ENCODE results near the gene RPS6KB2.

Gene RPS6KB2

GRCh38 chr11:67404515-67405195 lies 23.6 kb upstream of the RPS6KB2 start:
- peak overlapping the region; percentile 97 for H3K27ac Mint-ChIP-seq
- no peaks in the 10 kb centered on the region for H3K27me3 Mint-ChIP-seq
- peaks cover 76% of the 10 kb centered on the region for H3K4me1 Mint-ChIP-seq (ENCODE audit: low read depth)
- peaks cover 18% of the 10 kb centered on the region for H3K36me3 Mint-ChIP-seq (ENCODE audit: low read depth)
- peak overlapping the region; percentile 98 for H3K4me3 Mint-ChIP-seq
- no peaks in the 10 kb centered on the region for H3K9me3 Mint-ChIP-seq

- peak overlapping the region; percentile 98 for H3K4me3 Mint-ChIP-seq
- H3K36me3 Mint-ChIP-seq (ENCODE audit: low read depth) = peaks cover 17% of the 10 kb centered on the region
- H3K27me3 Mint-ChIP-seq = no peaks in the 10 kb centered on the region
- peak overlapping the region; percentile 97 for H3K27ac Mint-ChIP-seq
- no peaks in the 10 kb centered on the region for H3K9me3 Mint-ChIP-seq
- H3K4me1 Mint-ChIP-seq (ENCODE audit: low read depth) = peaks cover 77% of the 10 kb centered on the region
These were observed 23.1 kb upstream of the RPS6KB2 start for GRCh38 chr11:67405196-67405567.

- Mint-ChIP-seq H3K4me3 (peak overlapping the region; percentile 98), H3K27me3 (no peaks in the 10 kb centered on the region), H3K36me3 (ENCODE audit: low read depth) (peaks cover 12% of the 10 kb centered on the region), H3K9me3 (no peaks in the 10 kb centered on the region), H3K27ac (peak overlapping the region; percentile 97), H3K4me1 (ENCODE audit: low read depth) (peaks cover 77% of the 10 kb centered on the region)
These were observed 22.5 kb upstream of the RPS6KB2 start for GRCh38 chr11:67405688-67406339.

- H3K4me3 Mint-ChIP-seq = peak overlapping the region; percentile 98
- no peaks in the 10 kb centered on the region for H3K27me3 Mint-ChIP-seq
- peak overlapping the region; percentile 97 for H3K27ac Mint-ChIP-seq
- no peaks in the 10 kb centered on the region for H3K9me3 Mint-ChIP-seq
- peaks cover 84% of the 10 kb centered on the region for H3K4me1 Mint-ChIP-seq (ENCODE audit: low read depth)
- H3K36me3 Mint-ChIP-seq (ENCODE audit: low read depth) = peaks cover 12% of the 10 kb centered on the region
These were observed 21.8 kb upstream of the RPS6KB2 start for GRCh38 chr11:67406420-67406968.

- H3K9me3 Mint-ChIP-seq = no peaks in the 10 kb centered on the region
- peaks cover 88% of the 10 kb centered on the region for H3K4me1 Mint-ChIP-seq (ENCODE audit: low read depth)
- H3K27me3 Mint-ChIP-seq = no peaks in the 10 kb centered on the region
- H3K4me3 Mint-ChIP-seq = peak overlapping the region; percentile 98
- H3K27ac Mint-ChIP-seq = peak overlapping the region; percentile 97
- peaks cover 12% of the 10 kb centered on the region for H3K36me3 Mint-ChIP-seq (ENCODE audit: low read depth)
These were observed 21.2 kb upstream of the RPS6KB2 start for GRCh38 chr11:67406969-67407687.

GRCh38 chr11:67407688-67408163 lies 20.6 kb upstream of the RPS6KB2 start:
- Mint-ChIP-seq H3K4me3 (peak overlapping the region; percentile 98), H3K9me3 (no peaks in the 10 kb centered on the region), H3K36me3 (ENCODE audit: low read depth) (peaks cover 12% of the 10 kb centered on the region)

GRCh38 chr11:67408437-67409200 lies 19.7 kb upstream of the RPS6KB2 start:
- peak overlapping the region; percentile 98 for H3K4me3 Mint-ChIP-seq
- peak overlapping the region; percentile 97 for H3K27ac Mint-ChIP-seq
- H3K9me3 Mint-ChIP-seq = no peaks in the 10 kb centered on the region
- H3K4me1 Mint-ChIP-seq (ENCODE audit: low read depth) = peaks cover 88% of the 10 kb centered on the region
- H3K36me3 Mint-ChIP-seq (ENCODE audit: low read depth) = peaks cover 12% of the 10 kb centered on the region
- H3K27me3 Mint-ChIP-seq = no peaks in the 10 kb centered on the region

More at GRCh38 chr11:67407688-67408163, 20.6 kb upstream of the RPS6KB2 start:
- peaks cover 88% of the 10 kb centered on the region for H3K4me1 Mint-ChIP-seq (ENCODE audit: low read depth)
- no peaks in the 10 kb centered on the region for H3K27me3 Mint-ChIP-seq
- H3K27ac Mint-ChIP-seq = peak overlapping the region; percentile 97

- Mint-ChIP-seq H3K27me3 (no peaks in the 10 kb centered on the region), H3K27ac (peak overlapping the region; percentile 97), H3K4me1 (ENCODE audit: low read depth) (peaks cover 88% of the 10 kb centered on the region), H3K4me3 (peak overlapping the region; percentile 98), H3K9me3 (no peaks in the 10 kb centered on the region), H3K36me3 (ENCODE audit: low read depth) (peaks cover 12% of the 10 kb centered on the region)
These were observed 19.0 kb upstream of the RPS6KB2 start for GRCh38 chr11:67409261-67409666.

GRCh38 chr11:67409781-67410368 lies 18.4 kb upstream of the RPS6KB2 start:
- H3K4me3 Mint-ChIP-seq = peak overlapping the region; percentile 98
- H3K27me3 Mint-ChIP-seq = no peaks in the 10 kb centered on the region
- H3K27ac Mint-ChIP-seq = peak overlapping the region; percentile 92
- H3K4me1 Mint-ChIP-seq (ENCODE audit: low read depth) = peaks cover 83% of the 10 kb centered on the region
- H3K9me3 Mint-ChIP-seq = no peaks in the 10 kb centered on the region
- H3K36me3 Mint-ChIP-seq (ENCODE audit: low read depth) = peaks cover 12% of the 10 kb centered on the region

- peak overlapping the region; percentile 98 for H3K4me3 Mint-ChIP-seq
- peaks cover 12% of the 10 kb centered on the region for H3K36me3 Mint-ChIP-seq (ENCODE audit: low read depth)
- peaks cover 83% of the 10 kb centered on the region for H3K4me1 Mint-ChIP-seq (ENCODE audit: low read depth)
- H3K27me3 Mint-ChIP-seq = no peaks in the 10 kb centered on the region
- H3K27ac Mint-ChIP-seq = peak overlapping the region; percentile 92
- H3K9me3 Mint-ChIP-seq = no peaks in the 10 kb centered on the region
These were observed 17.9 kb upstream of the RPS6KB2 start for GRCh38 chr11:67410369-67410831.

GRCh38 chr11:67410984-67411784 lies 17.1 kb upstream of the RPS6KB2 start:
- Mint-ChIP-seq H3K36me3 (ENCODE audit: low read depth) (peaks cover 9% of the 10 kb centered on the region), H3K4me3 (no peak overlapping the region), H3K27ac (no peak overlapping the region), H3K9me3 (no peaks in the 10 kb centered on the region), H3K27me3 (no peaks in the 10 kb centered on the region), H3K4me1 (ENCODE audit: low read depth) (peaks cover 81% of the 10 kb centered on the region)

GRCh38 chr11:67411785-67412152 lies 16.5 kb upstream of the RPS6KB2 start:
- H3K4me3 Mint-ChIP-seq = no peak overlapping the region
- H3K36me3 Mint-ChIP-seq (ENCODE audit: low read depth) = peaks cover 7% of the 10 kb centered on the region
- H3K4me1 Mint-ChIP-seq (ENCODE audit: low read depth) = peaks cover 82% of the 10 kb centered on the region
- H3K9me3 Mint-ChIP-seq = no peaks in the 10 kb centered on the region
- H3K27me3 Mint-ChIP-seq = no peaks in the 10 kb centered on the region
- H3K27ac Mint-ChIP-seq = no peak overlapping the region

- Mint-ChIP-seq H3K27me3 (no peaks in the 10 kb centered on the region), H3K4me3 (no peak overlapping the region), H3K27ac (peak overlapping the region; percentile 36), H3K9me3 (no peaks in the 10 kb centered on the region), H3K4me1 (ENCODE audit: low read depth) (peaks cover 81% of the 10 kb centered on the region), H3K36me3 (ENCODE audit: low read depth) (no peaks in the 10 kb centered on the region)
These were observed 15.7 kb upstream of the RPS6KB2 start for GRCh38 chr11:67412495-67413179.

All from stimulated activated naive CD8-positive, alpha-beta T cell treated with anti-CD3 and anti-CD28 coated beads, Interleukin-15, Interleukin-2, amounts not matched to agents 100 ng/mL and 50 ng/mL, for 24 hours (primary cell).